Measurements from ENCODE around the gene TMSB15C.
"Not testable (repeated sequence)": the region's sequence is repeated elsewhere in the genome, so short reads cannot be mapped to it uniquely, and the experiment has no call there.

Gene TMSB15C

DNA sequence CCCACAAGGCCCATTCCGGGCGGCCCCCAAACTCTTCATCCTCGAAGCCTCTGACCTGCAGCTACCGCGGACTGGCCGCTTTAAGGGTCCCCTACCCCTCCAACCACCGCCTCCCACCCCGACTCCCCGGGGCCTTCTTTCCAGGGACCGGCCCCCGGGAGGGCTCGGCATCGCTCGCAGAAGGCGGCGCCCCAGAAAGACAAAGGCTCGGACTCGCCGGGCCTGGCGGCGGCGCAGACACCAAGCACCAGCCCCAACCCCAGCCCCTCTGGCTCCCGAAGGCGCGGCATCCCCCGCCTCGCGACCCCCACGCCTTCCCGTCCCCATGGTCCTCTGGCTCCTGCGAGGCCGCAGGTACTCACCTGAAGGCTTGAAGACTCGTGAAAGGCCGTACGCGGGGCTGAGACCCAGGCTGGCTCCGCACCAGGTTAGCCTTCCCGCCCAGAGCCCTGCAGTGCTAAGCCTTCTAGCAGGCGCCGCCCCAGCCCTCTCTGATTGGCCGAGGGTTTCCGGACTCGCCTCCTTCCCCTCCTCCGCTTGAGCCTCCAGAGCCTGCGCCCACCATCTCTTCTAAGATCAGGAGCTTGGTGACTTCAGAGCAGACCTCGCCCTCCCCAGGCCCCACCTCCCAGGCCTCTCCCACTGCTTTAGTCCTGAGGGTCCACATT lies at the start of gene TMSB15C:
Gene TMSB15C (minus strand): TSS at position 459 of the 668 bp plus-strand sequence.
- DNase-seq (ENCODE audit: low read depth) = not testable (repeated sequence)

- DNase-seq (ENCODE audit: low read depth) = no peak
Measured at GRCh38 chrX:104122829-104123228, 46.8 kb upstream of the TMSB15C start.

DNA sequence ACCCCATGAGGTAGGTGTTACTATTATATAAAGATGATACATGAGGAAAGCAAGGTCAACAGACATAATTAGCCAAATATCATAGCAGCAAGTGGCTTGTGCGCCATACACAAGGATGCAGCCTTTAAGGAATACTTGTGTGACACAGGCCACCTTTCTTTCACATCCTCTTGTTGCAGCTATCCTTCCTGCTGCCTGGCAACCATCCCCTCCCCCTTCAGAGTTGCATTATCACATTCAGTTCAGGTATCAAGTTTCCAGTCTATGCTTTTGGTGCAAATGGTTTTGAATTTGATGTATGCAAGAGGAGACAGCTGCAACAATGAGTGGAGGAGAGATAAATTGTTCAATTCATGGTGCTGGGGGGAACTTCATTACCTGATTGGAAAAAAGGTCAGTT lies 42.7 kb upstream of the TMSB15C start:
- DNase-seq (ENCODE audit: low read depth) = no peak

- no peak for DNase-seq (ENCODE audit: low read depth)
Measured at GRCh38 chrX:104117759-104118158, 41.7 kb upstream of the TMSB15C start.

DNA sequence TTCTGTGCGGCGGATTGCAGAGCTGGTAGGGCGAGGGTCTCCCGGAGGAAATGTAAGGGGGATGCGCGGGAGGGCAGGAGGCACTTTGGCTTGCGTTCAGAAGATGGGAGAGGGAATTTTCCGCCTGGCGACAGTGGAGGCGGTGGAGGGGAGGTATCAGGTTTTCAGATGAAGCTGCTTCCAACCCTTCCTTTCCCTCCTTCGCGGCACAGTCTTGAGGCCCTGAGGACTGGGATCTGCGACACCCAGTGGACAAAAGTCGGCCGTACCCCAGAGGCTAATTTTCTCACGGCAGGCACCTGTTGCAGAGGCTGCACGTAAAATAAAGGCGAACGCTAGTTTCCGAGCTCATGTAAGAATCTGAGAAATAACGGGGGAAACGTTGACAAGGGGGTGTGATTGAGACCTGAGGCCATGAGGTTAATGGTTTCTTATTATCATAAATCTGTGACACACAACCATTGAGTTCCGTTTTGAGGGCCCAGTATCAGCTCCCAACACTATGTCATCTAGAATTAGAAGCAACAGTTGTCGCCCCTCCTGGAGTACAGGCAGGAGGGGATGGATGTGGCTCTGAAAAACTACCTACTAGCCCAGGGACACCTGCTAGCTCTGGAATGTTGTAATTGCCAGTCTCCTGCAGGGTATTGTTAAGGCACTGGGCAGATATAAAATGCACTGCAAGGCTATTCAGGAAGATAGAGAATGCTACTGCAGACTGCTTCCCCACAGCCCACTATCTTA lies 37.4 kb upstream of the TMSB15C start:
- DNase-seq (ENCODE audit: low read depth) = peak; percentile 67

- peak; percentile 67 for DNase-seq (ENCODE audit: low read depth)
Measured at GRCh38 chrX:104112326-104112951, 36.4 kb upstream of the TMSB15C start, which contains the start of gene ZCCHC18. Gene ZCCHC18 (plus strand): TSS chrX:104112523. CDS start chrX:104114112, 1,589 bp downstream.

- not testable (repeated sequence) for DNase-seq (ENCODE audit: low read depth)
Measured at GRCh38 chrX:104110491-104111240, 34.6 kb upstream of the TMSB15C start.

DNA sequence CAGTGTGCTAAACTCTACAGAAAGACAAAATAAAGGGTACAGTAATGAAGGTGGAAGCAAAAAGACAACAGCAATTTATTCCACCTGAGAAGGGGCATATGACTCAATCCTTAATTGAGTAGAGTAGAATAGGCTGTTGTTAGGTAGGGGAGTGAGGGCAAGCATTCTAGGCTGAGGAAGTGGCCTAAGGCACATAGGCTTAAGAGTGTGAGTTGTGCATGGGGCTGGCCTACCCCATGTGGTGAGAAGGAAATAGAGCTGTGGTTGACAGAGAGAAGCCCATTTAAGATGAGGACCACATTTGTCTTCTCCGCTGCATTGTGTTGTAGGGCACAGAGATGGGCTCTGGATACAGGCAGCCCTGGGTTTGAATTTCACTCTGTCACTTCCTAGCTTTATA lies 32.9 kb upstream of the TMSB15C start:
- DNase-seq (ENCODE audit: low read depth) = no peak

DNA sequence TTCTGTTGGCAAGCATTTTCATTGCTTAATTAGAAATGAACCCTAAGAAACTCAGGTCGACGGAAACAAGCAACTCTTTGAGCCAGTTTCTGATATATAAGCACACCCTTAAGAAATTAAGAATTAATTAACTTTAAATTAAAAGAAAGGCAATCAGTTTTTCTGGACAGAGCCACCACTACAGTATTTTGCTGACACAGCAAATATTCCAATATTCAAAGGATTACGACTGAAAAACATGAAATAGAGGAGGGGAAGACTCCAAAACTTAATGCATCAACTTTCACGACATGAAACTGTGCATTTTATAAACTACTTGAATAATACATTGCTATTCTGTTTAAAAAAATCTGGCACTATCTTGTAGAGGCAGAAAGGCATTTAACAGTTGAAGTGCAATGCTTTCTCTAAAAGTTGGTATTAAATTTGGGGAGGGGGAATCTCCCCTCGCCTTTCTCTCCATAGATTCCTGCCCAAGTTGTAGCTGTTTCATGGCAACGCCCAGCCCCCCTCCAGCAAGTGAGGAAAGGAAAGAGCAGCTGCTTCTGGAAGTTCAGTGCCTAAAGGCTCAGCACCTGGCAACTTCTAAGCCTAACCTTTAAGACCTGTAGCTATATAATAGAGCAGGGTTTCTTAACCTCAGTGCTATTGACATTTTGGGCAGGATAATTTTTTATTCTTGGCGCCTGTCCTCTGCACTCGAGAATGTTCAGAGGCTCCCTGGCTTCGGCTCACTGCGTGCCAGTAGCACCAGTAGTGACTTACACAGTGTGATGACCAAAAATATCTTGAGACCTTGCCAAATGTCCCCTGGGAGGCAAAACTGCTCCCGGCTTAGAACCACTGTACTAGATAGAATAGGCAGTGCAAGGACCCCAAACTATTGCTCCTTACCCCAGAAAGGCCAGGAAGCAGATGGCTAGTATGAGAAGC lies 29.6 kb upstream of the TMSB15C start:
- DNase-seq (ENCODE audit: low read depth) = no peak

DNA sequence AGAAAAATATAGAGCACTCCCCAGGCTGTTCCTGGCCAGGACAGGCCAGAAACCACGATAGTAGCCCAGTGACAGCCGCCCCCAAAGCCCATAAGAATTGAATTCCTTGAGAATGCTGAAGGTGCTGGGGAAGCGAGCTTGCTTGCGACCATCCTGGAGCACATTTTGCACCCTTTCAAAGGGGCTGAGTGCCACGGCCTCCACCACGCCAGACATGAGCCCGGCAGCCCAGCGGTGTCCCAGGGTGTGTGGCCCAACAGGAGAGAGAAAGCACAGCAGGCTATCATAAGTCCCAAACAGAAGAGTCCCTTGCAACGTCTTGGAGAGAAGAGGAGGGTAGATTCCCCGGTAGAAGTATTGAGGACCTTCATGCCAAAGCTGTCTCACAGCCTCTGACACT lies 28.6 kb upstream of the TMSB15C start:
- DNase-seq (ENCODE audit: low read depth) = no peak

GRCh38 chrX:104098919-104099318 lies 22.9 kb upstream of the TMSB15C start:
- DNase-seq (ENCODE audit: low read depth) = no peak

DNA sequence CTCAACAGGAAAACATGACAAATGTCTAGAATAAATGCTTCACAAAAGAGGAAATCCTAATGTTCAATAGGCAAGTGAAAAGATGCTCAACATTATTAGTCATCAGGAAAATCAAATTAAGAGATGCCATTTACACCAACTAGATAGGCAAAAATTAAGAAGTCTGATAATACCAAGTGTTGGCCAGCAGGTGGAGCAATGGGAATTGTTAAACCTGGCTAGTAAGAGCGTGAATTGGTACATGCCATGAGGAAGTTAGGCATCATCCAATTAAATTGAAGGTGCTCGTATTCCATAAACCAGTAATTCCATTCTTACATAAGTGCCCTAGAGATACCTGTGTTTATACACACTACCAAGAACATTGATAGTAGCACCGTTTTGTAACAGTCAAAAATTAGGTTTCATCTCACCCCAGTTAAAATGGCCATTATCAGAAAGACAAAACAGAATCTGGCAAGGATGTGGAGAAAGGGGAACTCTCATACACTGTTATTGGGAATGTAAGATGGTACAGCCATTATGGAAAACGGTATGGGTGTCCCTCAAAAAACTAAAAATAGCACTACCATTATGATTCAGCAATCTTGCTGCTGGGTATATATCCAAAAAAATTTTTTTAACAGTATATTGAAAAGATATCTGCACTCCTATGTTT lies 22.2 kb upstream of the TMSB15C start:
- DNase-seq (ENCODE audit: low read depth) = peak; percentile 74

DNA sequence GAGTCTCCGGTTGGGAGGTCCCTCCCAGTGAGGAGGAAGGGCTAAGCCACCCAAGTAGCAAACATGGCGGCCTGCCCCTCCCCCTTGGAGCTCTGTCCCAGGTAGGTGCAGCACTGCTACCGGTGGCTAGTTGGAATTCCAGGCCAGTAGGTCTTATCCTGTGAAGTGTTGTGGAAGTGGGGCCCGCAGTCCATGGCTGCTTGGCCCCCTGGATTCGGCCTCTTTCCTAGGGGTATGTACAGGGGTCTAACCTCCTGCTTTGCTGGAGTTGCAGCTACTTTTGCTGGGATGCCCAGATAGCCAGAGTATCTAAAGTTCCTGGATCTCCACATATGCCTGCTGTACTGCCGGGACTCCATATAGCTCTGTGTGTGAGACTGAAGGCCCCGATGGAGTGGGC lies 9.9 kb upstream of the TMSB15C start:
- no peak for DNase-seq (ENCODE audit: low read depth)

- no peak for DNase-seq (ENCODE audit: low read depth)
Measured at GRCh38 chrX:104085477-104085876, 9.4 kb upstream of the TMSB15C start.

- no peak for DNase-seq (ENCODE audit: low read depth)
Measured at GRCh38 chrX:104084534-104085277, 8.7 kb upstream of the TMSB15C start.

DNA sequence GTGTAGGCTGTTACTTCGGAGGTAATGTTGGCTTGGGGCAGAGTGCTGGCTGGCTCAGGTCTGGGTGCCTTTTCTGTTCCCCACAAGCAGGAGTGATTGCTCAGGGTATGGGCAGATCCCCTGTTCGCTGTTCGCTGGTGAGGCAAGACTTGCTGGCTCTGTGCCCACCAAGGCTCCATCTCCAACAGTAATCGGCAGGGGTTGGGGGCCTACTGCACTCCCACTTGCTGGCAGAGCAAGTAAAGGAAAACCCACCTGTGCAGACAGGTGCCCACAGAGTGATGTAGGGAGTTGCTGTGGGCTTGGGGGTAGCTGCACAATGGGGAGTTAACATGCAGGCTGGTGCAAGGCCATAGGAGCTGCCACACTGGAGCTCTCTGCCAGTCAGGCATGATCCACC lies 8.0 kb upstream of the TMSB15C start:
- DNase-seq (ENCODE audit: low read depth) = no peak

DNA sequence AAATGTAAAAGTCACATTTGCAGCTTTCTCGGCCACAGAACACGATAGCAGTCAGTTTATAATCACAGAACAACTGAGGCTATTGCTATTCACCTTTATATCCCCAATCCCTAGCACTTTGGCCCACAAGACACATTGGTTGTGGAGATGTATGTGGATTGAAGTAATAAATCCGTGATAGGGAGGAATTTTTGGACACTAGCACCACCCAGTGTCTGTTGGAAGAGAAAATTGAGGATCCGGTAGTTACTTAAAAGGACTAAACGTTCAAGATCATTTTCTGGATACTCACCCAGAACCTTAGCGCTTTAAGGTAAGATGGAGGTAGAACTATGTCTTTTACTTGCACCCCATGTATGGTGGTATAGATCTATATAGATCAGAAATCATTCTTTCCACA lies 1.8 kb upstream of the TMSB15C start:
- DNase-seq (ENCODE audit: low read depth) = not testable (repeated sequence)

GRCh38 chrX:104062636-104063035 lies 13.4 kb downstream of the TMSB15C start:
- not testable (repeated sequence) for DNase-seq (ENCODE audit: low read depth)

DNA sequence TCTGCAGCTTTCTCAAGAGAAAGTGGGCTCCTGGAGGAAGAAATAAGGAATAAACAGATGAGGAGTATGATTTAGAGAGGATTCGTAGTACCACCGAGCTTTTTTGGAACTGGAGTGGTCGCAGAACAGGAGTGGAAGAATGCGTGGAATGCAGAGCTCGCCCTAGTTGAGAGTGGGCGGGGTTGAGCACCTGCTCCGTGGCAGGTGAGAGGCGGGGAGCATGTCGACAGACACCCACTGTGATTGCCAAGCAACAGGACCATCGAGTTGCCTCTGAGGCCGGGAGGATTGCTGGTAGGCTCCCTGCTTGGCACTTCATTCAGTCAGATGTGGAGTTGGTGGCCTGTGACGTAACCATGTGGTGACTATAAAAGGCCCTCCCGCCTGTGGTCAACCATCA lies 21.1 kb downstream of the TMSB15C start:
- not testable (repeated sequence) for DNase-seq (ENCODE audit: low read depth)

DNA sequence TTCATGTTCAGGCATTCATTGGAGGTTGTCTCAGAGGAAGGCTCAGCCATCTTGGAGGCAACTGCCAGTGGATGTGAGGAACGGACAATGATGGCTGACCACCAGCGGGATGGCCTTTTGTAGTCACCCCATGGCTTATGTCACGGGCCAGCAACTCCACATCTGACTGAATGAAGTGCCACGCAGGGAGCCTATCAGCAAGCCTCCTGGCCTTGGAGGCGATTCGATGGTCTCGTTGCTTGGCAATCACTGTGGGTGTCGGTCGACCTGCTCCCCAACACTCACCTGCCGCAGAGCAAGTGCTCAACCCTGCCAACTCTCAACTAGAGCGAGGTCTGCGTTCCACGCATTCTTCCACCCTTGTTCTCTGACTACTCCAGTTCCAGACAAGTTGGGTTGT lies 28.9 kb downstream of the TMSB15C start:
- no peak for DNase-seq (ENCODE audit: low read depth)

All from EH (cell line).